HG02852 (cell line): ENCODE measurements around the gene MEDAG.
"Not testable (repeated sequence)": the region's sequence is repeated elsewhere in the genome, so short reads cannot be mapped to it uniquely, and the experiment has no call there.

Experiments used
- ATAC-seq: cut with Tn5 transposase; IDR thresholded peaks from one replicate; pipeline ENCODE4 v1.9.1; 2021; ENCODE audit warnings: mild to moderate bottlenecking, moderate library complexity; ENCODE audit not compliant: unreplicated experiment

Gene MEDAG

DNA sequence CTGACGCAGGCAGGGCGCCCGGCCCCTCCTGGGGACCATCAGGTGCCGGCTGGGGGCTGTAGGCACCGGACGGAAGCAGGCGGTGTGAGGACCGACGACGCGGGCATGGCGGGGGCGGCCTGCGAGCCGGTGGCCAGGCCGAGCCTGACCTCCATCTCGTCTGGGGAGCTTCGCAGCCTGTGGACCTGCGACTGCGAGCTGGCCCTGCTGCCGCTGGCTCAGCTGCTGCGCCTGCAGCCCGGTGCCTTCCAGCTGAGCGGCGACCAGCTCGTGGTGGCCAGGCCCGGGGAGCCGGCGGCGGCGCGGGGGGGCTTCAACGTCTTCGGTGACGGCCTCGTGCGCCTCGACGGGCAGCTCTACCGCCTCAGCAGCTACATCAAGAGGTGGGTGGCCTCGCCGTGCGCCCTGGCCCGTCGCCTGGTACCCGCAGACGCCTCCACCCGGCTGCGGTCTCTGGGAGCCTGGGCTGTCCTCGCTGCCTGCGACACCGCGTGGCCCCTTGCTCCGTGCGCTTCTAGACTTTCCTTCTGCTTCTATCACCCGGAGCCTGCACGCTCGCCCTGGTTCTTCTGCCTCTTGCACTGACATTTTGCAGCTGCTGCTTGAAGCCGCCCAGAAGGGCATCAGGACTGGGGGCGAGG, 460 bp downstream of the MEDAG start:
- ATAC-seq: no peak

DNA sequence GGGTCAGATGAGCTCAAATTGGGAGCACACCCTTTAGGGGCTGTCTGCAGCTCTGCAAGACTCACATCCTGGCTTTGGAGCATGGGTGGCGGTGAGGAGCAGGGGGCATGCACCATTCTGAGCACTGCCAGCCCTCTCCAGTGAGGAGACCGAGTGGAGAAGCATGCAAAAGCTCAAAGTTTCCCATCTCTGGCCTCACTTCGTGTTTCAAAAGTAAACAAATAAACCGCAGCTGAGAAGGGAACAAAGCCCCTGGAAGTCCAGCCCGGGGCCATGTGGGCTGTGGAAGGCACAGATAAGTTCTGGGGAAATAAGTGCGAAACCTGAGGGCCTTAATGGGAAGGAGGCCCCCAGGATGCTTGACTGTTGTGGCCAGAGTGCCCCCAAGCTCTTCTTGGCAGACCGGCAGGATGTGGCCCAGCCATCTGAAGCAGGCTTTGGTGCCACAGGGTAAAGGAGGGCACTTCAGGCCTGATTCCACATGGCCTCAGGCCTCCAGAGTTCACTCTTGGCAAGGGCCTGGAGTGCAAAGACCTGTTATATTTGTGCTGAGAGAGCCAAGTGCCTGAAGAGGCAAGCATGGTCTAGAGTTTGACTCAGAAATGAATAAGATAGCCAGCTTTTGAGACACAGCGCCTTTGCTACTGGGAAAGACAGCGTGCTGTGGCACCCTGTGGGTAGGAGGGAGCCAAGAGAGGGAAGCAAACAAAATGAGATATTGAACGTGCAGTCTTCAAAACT, 1.2 kb downstream of the MEDAG start:
- no peak for ATAC-seq

DNA sequence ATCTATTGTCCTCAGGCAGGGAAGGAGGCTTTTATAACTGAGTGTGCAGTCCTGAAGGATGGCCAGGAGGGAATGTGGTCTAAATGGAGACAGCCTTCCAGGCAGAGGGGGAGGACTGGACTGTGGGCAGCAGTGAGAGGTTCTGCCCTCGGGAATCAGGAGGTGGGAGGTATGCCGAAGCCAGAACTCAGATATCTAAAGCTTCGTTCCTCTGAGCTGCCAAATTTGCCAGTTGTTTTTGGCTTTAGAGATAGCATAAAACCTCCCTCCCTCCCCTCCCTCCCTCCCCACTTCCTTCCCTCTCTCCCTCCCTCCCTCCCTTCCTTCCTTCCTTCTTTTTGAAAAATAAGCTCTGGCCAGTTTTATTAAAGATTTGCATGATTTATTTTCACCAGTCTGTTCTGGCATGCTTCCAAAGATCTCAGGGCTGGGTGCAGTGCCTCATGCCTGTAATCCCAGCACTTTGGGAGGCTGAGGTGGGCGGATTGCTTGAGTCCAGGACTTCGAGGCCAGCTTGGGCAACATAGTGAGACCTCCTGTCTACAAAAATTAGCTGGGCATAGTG, 2.4 kb downstream of the MEDAG start:
- no peak for ATAC-seq

DNA sequence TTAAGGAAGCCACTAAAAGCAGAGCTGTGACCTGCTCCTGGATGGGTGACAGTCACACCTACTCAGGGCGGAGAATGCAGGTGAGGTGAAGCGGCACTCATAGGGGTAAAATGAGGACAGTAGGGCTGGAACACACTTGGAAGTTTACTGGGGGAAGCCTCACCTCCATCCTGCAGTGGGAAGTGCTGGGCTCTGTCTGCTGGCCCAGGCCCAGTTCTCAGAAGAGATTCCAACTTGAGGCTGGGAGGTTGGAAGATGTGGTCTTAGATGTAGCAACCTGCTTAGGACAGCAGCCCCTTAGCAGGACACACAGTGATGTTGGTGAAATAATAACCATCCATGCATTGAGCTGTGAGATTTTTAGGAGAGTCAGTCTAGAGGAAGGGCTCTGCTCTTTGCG, 4.6 kb downstream of the MEDAG start:
- no peak for ATAC-seq

DNA sequence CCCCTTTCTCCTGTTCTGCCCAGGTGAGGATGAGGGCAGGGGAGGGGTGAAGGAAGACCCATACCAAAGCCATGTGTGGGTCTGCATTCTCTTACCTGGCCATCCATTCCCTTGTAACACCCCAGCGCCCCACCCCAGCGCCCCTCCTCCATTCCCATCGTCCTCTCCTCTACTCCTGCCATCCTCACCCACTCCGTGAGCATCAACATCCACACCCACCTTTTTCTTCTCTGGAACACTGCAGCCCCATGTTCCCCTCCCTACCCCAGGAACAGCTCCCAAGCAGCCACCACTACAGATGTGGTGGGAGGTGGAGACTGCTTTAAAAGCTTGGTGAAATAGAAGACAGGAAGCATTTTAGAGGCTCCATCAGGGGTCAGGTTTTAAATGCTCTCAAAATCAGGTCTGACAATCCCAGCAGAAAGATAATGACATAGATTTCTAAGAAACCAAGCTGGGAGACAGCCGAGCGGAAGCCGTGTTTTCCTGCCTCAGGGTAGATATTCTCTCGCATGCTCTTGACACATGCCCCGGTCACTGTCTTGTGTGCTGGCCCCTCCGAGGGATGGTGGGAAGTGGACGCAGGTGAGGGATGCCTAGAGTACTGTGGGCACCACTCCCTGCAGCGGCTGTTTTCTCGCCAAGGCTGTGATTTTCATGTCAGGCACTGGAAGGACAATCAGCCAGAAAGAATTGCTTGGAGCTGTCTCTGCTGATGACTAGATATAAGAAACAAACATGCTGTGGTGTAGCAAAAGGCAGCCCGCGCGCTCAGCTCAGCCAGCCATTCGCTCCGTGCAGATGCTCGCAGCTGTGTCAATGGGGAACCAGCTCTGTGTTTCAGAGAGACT, 9.8 kb downstream of the MEDAG start:
- ATAC-seq: no peak

DNA sequence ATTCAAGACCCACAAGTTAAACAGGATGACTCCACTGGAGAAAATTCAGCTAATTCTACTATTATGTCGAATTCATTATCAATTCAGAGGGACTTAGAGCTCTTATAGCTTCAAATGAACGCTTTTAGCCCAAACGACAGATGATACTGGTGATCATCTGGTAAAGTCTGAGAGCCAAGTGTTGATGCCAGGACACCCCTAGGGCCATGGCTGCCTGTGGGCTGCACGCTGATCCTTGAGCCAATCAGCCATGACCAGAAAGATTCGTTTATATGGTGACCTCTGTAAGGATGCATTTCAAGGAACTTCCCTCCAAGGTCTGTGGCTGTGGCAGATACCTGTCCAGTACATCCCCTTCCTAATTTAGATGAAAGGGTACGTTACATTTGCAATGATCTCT, 10.9 kb downstream of the MEDAG start:
- ATAC-seq: no peak

DNA sequence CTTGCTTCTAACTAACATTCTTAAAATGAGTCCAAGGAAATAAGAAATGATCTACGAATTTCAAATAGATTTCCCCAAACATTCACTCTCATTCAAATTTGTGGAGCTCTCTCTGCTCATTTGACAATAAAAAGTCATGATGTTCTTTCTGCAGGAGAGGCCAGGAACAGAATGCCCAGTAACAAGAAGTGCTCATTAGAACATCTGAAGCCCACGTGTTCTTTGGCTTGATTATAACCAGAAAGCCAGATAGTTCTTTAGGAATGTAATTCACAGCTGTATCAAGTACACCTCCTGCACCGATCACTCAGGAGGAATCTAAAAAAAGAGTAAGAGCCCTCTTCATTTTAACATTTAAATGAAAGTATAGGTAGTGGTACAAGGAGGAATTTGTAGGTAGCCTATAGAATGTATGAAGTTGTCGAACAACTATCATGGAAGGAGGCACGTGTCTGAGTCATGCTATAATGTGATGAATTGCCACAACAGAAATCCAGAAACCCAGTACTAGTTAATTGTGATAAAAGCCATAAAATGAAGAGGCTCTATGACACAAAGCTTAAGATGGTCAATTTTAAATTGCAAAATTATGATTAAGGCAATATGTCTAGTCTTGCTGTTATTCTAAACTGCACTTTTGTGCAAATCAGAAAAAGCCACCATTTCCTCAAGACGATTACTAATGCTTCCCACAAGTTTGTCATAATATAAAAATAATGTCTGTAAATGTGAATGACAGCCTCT, 12.8 kb downstream of the MEDAG start:
- ATAC-seq: no peak

DNA sequence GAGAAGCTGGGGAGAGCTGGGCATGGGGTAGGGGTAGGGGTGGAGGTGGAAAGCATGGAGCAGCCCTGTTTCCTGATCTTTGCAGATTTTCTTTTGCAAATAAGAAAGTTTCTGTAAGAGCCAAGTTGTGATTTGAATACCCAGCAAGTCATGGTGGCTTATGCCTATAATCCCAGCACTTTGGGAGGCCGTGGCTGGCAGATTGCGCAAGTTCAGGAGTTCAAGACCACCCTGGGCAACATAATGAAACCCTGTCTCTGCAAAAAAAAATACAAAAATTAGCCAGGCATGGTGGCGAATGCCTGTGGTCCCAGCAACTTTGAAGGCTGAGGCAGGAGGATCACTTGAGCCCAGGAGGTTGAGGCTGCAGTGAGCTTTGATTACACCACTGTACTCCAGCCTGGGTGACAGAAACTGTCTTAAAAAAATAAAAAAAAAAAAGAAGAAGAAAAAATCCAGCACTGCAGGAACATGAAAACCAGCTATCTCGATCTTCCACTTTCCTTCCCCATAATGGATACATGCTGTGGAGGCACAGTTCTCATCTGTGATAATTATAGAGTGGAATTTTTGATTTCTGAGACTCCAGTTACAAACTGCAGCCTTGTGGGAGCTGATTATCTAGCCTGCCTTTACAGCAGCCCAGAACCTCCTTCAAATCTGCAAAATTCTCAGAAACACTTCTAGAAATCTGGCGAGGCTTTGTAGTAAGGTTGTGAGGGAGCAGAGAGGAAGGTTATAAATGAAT, 14.3 kb downstream of the MEDAG start:
- ATAC-seq: no peak

DNA sequence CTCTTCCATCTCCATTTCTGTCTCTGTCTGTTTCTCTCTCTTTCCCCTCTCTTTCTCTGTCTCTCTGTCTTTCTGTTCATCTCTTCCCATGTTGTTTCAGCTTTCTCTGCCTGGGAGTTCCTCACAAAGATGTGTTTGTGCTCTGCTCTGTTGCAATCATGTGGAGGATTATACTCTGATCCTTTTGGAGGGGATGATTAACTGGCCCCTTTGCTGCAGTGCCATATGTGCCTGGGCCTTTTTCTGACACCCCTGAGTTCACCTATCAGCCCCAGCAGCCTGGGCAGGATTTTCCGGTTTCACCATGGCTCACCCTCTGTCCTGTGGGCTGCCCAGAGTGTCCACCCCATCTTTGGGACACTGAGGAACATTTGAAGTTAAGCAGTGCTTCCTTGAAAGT, 17.3 kb downstream of the MEDAG start:
- no peak for ATAC-seq

DNA sequence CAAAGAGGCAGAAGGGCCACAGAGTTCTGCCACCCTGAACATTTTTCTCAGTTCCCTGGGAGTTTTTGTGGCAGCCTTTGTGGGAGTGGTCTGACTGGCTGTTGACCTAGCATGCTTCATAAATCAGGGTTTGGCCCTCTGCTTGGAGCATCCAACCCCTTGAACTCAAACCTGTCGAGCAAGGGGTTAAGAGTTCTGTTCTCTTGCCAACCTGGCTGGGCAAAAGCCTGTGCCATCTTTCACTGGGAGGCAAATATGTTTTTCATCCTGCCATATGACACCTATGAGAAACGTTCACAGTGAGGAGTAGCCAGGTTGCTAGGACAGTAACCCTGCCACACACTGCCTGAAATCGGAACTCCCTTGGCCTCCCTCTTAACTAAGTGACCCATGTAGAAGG, 18.6 kb downstream of the MEDAG start:
- no peak for ATAC-seq

DNA sequence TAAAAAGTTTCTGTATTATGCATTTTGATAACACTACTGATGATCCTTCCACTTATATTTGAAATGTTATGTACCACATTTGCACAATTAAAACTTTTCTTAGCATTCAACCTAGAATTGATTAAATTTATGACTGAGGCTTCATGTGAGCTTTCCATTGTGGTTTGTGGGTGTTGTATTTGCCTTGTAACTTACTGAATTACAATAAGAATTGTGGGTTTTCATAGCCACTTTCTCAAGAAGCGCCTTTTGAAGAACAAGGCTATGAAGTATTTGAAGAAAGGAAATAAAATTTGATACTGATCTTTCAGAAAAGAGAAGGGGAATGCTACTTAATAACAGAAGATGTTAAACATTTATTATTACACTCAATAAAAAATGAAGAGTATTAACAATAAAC, 19.4 kb downstream of the MEDAG start:
- no peak for ATAC-seq

DNA sequence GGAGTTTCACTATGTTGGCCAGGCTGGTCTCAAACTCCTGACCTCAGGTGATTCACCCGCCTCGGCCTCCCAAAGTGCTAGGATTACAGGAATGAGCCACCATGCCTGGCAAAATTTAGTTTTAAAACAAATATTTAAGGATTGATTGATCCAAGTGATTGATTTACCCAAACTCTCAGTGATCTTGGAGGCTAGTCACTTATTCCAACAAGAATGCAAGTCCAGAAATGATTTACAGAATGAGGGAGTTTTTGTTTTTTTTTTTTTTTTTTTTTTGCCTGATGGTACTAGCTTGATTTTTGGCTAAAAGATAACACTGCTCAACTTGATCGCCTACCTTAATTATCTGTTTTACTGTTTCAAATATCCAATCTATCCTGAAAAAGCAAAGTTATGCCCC, 20.7 kb downstream of the MEDAG start:
- no peak for ATAC-seq

DNA sequence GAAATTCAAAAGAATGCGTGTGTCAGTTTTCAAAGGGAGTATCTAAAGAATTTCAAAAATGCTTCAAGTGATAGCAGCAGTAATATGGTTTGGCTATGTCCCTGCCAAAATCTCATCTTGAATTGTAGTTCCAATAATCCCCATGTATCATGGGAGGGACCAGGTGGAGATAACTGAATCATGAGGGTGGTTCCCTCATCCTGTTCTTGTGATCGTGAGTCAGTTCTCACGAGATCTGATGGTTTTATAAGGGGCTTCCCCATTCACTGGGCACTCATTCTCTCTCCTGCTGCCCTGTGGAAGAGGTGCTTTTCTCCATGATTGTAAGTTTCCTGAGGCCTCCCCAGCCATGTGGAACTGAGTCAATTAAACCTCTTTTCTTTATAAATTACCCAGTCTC, 21.1 kb downstream of the MEDAG start:
- ATAC-seq: not testable (repeated sequence)

DNA sequence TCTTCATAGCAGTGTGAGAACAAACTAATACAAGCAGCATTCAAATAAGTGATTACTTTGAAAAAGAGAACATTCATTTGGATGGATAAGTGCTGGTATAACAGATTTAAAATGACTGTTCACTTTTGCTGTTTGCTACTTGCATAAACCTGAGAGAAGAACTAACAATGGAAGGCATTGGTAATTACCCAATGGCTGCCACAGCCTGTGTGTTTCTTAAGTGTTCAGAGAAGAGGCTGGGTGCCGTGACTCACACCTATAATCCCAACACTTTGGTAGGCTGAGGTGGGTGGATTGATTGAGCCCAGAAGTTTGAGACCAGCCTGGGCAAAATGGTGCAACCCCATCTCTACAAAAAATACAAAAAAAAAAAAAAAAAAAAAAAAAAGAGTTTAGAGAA, 21.5 kb downstream of the MEDAG start:
- no peak for ATAC-seq

DNA sequence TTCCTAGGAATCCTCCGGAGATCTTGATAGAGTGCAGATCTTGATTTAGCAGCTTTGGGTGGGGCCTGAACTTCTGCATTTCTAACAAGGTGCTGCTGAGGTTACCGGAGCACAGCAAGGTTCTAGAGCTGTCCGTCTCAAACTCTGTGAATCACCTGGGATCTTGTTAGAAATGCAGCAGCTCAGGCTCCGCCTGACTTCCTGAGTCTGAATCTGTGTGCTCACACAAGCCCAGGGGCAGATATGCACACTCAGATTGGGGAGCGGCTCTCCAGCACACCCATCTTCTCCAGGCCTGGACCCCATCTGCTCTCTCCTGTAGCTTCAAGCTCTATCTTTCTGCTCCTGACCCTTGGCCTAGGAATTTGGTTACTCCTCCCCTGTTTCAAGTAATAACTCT, 22.9 kb downstream of the MEDAG start:
- no peak for ATAC-seq

DNA sequence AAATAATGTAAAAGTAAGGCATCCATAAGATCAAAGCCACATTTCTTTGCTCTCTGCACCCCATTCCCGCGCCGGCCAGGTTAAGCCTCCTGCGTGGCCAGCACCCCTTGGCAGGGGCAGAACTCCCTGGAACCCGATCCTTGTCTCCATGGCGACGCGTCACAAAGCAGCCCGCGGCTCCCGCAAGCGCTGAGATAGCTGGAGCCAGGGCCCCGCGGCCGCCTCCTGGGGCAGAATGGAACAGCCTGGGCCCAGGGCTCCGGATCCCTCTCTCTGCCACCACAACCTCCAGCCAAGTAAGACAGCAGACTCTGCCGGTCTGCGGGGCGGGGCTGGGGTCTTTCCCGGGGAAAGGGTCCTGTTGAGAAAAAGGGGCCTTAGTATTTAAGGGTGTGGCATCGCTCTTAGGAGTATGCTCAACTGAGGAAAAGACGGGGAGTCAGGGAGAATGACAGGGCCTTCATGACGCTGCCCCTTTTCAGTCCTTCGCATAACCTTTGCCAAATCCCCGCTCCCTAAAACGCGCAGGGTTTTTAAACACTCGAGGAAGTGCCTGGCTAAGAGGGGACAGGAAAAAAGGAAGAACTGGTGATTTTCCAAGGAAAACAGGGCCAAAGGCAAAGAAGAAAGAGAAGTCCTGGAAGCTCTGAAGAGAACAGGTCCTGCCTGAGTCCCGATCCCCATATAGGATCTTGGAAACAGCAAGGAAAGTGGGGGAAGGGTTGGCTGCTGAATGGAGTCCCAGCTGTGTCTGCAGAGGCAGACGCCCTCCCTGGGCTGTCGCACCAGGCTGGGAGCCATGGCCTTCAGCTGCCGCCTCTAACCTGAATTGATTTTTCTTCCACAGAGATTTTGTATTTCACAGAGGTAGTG, 26.6 kb downstream of the MEDAG start, which contains the start of gene TEX26:
Gene TEX26, plus strand, starts transcription at position 176 of the 873 bp plus-strand sequence. Its CDS starts 60 bp downstream, at position 236.
- ATAC-seq: no peak

DNA sequence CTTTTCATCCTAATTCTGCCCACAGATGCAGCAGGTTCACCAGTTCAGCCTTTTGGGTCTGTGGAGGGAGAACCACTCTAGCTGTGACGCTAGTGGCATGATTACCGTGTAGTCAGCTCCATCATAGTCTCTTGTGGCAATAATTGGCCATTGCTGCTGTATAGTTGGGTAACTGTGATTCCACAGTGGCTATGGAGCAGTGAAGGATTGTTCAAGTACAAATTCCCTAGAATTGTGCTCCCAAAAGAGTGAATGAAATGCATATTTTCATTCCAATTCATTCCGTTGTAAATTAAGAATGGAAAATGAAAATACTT, 27.2 kb downstream of the MEDAG start:
- ATAC-seq: no peak

DNA sequence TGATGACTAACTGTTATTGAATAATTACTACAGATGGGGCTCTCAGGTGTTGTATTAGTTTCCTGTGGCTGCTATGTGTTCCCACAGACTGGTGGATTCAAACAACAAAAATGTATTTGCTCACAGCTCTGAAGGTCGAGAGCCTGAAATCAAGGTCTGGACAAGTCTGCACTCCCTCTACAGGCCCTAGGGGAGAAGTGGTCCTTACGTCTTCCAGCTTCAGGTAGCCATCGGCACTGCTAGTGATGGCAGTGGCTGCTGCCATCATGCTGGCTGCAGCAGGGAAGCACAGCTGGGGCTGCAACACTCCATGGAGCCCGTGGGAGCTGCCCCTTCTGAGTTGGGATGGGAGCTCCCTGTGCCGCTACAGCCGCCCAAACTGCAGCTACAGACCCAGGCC, 28.3 kb downstream of the MEDAG start:
- ATAC-seq: no peak

DNA sequence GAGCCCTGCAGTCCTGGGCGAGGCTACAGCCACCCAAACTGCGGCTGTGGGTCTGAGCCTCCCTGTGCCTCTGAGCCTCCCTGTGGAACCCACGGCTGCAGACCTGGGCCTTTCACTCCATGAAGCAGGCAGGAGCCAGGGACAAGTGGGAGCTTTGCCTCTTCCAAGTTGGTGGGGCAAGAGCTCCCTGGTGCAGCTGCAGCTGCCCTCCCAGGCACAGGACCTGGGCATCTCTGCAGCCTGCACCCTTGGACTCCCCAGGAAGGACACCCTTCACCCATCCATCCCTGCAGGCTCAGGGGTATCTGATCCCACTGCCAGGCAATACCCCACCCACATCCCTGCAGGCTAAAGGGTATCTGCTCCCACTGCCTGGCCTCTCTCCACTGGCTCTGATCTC, 28.7 kb downstream of the MEDAG start:
- ATAC-seq: no peak
